Testis (tissue), 2 donors: ENCODE data around the gene NR2F6.

Source experiments
- POLR2A ChIP-seq: fragments of 450-650 bp; IDR thresholded peaks from one replicate; pipeline ENCODE4 v1.6.1; 2017; ENCODE audit warnings: antibody characterized with exemption, mild to moderate bottlenecking, moderate library complexity
- TF ChIP-seq, protein P1 (sequence below), 3 experiments: fragments of 450-650 bp in 2 of 3; fragments of 200-600 bp in 1 of 3; sonication (generic) in 1 of 3; IDR thresholded peaks; one replicate each; pipeline ENCODE4 v1.5.1; 2016 to 2019; ENCODE audit warnings: antibody characterized with exemption in 3 of 3, mild to moderate bottlenecking in 2 of 3, moderate library complexity in 1 of 3

- TF ChIP-seq POLR2A, result no peak
- TF ChIP-seq, protein P1, sequence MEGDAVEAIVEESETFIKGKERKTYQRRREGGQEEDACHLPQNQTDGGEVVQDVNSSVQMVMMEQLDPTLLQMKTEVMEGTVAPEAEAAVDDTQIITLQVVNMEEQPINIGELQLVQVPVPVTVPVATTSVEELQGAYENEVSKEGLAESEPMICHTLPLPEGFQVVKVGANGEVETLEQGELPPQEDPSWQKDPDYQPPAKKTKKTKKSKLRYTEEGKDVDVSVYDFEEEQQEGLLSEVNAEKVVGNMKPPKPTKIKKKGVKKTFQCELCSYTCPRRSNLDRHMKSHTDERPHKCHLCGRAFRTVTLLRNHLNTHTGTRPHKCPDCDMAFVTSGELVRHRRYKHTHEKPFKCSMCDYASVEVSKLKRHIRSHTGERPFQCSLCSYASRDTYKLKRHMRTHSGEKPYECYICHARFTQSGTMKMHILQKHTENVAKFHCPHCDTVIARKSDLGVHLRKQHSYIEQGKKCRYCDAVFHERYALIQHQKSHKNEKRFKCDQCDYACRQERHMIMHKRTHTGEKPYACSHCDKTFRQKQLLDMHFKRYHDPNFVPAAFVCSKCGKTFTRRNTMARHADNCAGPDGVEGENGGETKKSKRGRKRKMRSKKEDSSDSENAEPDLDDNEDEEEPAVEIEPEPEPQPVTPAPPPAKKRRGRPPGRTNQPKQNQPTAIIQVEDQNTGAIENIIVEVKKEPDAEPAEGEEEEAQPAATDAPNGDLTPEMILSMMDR (IDR thresholded peaks at IDR 0.05), result no peak
Measured at GRCh38 chr19:17229890-17230289, 15.8 kb downstream of the NR2F6 start.
